ENCODE results near the gene MAT2B. TPM values are rescaled to one million over a fixed set of nuclear protein-coding genes. Genes with fewer than 3 reads are reported as not detected.

MAT2B gene
- total and polyA plus RNA-seq, 2 of the 8 experiments (the other 6 are each of a cell fraction or from before 2014, with no cell fraction given): 33.9 to 65.2 TPM

DNA sequence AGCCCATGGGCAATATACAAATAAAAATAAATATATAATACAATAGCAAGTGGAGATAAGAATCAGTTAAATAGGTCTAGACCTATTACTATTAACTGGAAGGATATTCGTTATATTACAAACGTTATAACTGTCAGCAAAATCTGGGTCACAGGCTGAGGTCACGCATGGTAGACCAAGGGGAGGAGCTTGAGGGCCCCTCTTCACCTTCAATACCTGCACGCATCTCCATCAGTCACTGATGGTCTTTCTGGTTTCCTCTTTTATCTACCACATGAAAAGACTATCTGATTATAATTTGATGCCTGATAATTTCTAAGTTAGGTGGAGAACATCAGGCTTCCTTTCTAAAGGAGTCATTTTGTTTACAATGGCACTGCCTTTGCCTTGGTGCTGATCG, 43.2 kb downstream of the MAT2B start (continued):
- TF ChIP-seq BACH1 (IDR thresholded peaks at IDR 0.05; ENCODE audit: low read length): no peak
- TF ChIP-seq, protein P1, sequence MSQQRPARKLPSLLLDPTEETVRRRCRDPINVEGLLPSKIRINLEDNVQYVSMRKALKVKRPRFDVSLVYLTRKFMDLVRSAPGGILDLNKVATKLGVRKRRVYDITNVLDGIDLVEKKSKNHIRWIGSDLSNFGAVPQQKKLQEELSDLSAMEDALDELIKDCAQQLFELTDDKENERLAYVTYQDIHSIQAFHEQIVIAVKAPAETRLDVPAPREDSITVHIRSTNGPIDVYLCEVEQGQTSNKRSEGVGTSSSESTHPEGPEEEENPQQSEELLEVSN (IDR thresholded peaks at IDR 0.05): no peak
